HG03135 (cell line): ENCODE results near the gene TLE6.
"Not testable (repeated sequence)": the region's sequence is repeated elsewhere in the genome, so short reads cannot be mapped to it uniquely, and the experiment has no call there.

Experiments used
- ATAC-seq: cut with Tn5 transposase; IDR thresholded peaks from one replicate; pipeline ENCODE4 v1.9.1; 2021; ENCODE audit warnings: mild to moderate bottlenecking, moderate library complexity; ENCODE audit not compliant: unreplicated experiment

TLE6 gene

DNA sequence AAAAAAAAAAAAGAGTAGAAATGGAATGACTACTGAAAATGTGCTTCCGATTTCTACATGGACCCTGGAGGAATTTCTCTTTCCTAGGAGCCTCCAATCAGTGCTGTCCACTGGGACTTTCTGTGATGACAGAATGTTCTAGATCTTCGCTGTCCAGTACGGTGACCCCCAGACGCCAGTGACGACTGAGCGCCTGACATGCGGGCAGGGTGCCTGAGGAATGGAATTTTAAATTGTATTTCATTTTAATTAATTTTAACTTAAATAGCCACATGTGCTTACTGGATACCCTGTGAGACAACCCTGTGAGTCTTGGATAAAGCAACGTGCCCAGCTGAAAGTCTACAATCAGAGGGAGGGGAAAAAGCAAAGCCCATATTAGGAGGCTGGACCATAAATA is 4.1 kb upstream of the TLE6 start:
- no peak for ATAC-seq

DNA sequence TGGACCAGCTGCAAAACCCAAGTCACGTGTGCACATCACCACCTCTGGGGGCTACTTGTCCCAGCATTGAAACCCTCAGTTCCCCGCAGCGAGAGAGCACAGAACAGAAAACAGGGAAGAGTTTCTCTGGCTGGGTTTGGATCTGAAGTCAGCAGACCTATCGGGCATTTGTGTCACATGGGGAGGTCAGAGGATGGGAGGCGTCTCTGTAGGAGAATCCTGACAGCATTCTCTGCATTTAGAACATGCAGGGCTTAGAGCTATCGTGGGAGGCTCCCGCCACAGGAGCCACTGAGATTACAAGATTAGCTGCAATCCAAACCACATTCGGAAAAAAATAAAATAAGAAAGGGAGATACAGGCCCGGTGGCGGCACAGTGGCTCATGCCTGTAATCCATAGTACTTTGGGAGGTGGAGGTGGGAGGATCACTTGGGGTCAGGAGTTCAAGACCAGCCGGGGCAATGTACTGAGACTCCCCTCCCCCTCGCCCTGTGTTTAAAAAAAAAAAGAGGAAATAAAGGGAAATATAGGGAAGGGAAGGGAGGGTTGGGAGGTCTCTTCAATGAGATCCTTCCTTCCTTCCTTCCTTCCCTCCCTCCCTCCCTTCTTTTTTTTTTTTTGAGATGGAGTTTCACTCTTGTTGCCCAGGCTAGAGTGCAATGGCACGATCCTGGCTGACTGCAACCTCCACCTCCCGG is 2.9 kb upstream of the TLE6 start:
- no peak for ATAC-seq

DNA sequence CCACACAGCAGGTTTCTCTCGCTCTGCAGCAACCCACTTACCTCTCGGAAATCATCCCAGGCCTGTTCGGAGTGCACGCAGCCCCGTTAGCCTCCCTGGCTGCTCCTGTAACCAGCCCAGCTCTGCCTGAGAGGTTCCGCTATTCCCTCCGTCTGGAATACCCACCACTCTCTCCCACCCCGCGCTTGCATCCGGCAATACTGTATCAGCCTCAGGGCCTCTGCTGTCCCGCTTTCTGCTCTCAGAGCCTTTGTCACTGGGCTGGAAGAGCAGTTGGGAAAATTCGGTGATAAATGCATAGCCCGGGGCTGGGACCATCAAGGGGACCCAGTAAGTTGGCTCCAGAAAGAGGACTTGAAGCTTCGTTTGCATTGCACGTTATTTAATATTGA is 759 bp upstream of the TLE6 start:
- no peak for ATAC-seq

DNA sequence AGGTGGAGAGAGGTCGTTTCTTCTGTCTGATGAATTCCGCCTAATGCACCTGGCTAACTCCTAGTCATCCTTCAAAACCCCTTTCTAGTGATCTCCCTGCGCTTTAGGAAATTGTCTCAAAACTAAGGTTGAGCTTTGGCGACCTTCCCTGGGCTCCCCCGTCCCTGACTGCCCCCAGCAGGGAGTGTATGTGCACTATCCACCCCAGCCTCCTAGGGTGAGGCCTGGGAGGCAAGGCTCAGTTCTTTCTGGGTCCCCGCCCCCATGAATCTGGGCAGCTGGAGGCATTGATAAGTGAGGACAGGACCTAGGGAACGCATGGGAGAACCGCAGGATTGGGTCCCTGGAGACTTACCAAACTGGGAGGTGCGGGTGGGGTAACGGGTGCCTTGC is 378 bp downstream of the TLE6 start:
- no peak for ATAC-seq

DNA sequence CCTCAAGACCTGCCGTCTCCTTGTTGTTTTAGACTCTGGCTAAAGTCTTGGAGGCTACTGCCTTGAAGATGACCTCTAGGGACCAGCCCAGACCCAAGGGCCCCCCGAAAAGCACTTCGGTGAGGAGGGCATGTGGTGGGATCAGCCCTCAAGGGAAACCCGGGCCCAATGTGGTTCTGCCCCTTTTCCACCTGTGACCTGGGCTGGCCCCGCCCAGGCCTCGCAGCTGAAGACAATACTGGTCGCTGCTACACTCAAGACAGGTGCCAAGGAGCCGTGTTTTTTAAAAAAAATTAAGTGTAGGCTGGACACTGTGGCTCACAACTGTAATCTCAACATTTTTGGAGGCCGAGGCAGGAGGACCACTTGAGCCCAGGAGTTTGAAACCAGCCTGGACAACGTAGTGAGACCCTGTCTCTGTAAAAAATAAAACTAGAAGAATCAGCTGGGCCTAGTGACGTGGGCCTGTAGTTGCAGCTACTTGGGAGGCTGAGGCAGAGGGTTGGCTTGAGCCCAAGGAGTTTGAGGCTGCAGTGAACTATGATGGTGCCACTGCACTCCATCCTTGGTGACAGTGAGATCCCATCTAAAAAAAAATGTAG is 903 bp downstream of the TLE6 start:
- ATAC-seq, result no peak

DNA sequence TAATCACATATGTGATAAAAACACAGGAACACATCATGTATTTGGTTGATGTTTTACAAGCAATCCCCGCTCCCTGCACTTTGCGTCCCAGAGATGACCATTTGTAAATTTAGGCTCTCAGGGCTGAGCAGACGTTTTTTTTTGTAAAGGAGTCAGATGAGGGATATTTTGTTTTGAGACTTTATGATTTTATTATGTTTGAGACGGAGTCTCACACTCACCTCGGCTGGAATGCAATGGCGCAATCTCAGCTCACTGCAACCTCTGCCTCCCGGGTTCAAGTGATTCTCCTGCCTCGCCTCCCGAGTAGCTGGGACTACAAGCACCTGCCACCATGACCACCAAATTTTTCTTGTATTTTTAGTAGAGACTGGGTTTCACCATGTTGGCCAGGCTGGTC is 1.4 kb downstream of the TLE6 start:
- no peak for ATAC-seq

DNA sequence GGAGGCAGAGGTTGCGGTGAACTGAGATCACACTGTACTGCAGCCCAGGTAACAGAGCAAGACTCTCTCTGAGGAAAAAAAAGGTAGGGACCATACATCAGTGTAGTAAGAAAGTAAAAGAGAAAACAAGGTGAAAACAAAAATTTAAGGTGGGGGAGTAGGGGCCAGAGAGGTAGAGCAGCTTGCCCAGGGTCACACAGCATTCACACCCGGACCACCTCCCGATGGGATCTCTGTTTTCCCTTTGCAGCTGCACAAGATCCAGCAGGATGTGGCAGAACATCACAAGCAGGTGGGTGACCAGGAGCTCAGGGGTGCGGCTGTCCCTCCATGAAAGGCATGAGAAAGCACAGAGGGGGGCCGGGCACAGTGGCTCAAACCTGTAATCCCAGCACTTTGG is 4.5 kb downstream of the TLE6 start:
- no peak for ATAC-seq

DNA sequence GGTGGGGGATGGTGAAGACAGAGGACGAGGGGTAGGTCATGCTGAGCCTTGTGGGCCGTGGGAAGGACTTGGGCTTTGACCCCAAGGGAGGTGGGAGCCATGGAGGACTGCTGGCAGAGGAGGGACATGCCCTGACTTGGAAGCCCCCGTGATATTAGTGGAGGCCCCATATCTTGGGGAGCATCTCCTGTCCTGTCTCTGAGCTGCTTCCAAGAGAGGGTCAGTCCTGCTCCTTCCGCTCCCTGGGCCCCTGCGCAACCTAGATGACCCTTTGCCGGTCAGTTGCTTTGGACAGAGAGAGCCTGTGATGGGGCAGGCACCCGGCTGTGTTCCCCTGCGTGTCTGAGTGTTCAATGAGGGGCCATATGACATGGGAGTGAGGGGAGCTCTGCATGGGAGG is 5.2 kb downstream of the TLE6 start:
- no peak for ATAC-seq

DNA sequence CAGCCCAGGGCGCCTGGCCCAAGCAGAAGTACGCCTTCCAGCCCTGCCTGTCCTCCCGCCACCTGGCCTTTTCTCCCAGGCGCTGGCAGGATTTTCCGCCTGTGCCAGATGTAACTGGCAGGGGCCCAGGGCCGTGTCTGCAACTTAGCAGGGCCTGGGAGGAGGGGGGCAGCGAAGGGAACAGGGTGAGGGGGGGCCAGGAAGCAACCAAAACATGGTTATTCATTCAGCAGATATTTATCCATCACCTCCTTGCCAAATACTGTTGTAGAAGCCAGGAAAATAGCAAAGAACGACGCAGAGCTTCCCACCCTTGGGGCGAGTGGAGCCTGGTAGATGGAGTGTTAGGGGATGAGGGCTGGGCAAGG is 5.6 kb downstream of the TLE6 start:
- no peak for ATAC-seq

DNA sequence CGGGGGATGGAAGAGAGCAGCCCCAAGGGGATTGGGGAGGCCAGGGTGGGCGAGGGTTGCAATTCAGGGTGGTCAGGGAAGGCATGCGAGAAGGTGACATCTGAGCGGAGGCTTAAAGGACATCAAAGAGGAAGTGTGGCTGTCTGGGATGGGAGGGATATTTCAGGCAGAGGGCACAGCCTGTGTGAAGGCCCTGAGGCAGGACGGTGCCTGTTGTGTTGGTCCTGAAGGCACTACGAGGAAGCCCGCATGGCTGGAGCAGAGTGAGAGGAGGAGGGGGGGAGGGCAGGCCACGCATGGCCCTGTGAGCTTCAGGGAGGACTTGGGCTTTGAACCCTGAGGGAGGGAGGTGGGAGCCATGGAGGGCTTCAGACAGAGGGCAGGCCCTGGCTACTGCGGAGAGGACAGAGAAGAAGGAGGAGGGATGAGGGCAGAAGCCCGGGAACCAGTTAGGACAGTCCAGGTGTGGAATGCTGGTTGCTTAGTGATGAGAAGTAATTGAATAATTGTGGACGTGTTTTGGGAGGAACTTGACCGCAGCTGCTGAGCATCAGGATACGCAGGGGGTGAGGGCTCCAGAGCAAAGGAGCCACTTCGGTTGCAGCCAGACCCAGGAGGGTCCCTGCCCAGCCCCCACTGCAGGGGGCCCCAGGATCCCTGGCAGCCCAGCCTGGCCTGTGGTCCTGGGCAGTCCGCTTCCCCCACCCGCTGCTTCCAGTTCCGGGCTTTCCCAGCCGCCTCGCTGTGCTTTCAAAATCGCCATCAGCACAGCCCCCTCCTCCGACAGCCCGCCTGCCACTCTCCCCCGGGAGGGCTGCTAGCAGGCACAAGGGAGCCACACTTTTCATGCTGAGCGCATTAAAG is 6.2 kb downstream of the TLE6 start:
- ATAC-seq, result no peak

DNA sequence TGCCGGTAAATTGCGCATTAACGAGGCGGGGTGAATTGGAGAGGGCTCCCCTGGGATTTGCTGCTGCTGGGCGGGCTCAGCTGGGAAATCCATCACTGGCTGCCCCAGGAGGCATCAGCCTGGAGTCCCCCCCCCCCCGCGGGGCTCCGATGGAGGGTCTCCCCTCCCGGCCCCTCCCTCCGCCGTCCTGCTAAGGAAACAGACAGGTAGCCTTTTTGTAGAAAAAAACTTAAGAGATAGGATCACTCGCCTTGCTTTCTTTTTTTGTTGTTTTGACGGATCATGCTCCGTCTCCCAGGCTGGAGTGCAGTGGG is 6.8 kb downstream of the TLE6 start:
- no peak for ATAC-seq

DNA sequence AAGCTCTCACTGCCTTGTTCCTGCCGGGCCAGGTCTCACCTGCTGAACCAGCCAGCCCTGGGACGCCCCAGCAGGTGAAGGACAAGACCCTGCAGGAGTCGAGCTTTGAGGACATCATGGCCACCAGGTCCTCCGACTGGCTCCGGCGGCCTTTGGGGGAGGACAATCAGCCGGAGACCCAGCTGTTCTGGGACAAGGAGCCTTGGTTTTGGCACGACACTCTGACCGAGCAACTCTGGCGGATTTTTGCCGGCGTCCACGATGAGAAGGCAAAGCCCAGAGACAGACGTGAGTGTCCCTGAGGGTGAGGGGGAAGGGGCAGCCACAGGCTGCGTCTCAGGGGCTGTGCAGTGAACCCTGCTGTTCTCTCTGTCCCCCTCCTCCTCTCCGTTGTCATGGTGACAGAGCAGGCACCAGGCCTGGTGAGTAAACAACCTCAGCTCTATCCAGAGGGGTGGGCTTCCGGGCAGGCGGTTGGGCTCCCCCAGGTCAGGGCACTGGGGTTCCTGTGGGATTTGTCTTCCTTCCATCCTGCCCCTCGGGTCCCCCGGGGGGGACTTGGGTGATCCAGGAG is 9.7 kb downstream of the TLE6 start:
- ATAC-seq, result no peak

DNA sequence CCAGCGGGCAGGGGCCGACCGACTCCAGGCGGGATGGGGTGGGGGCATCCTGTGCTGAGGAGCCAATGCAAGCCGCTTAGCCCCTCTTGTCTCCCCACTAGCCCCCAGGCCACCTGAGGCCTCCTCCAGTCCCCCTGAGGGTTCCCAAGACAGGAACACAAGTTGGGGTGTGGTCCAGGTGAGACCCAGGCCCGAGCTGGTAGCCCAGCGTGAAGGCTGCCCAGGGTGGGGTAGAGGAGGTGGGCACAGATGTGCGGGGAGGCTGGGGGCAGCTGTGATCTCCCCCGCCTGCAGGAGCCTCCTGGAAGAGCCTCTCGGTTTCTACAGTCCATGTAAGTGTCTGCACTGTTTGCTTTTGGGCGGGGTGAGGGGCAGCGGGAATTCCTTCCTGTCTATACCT is 10.4 kb downstream of the TLE6 start:
- no peak for ATAC-seq

DNA sequence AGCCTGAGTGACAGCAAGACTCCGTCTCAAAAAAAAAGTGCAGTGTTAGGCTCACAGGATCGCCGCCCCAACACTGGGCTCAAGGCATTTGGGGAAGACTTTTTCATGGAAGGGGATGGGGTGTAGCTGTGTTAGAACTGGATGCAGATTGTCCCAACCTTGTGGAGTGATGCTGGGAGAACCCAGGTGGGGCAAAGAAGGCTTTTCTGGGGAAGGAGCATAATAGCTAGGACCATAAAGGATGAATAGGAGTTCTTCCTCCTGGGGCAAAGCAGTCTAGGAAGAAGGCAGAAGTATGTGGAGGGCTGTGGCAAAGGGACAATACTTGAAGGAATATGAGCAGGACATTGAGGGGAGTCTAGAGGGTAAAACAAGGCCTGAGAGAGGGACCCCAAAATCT is 11.2 kb downstream of the TLE6 start:
- no peak for ATAC-seq

DNA sequence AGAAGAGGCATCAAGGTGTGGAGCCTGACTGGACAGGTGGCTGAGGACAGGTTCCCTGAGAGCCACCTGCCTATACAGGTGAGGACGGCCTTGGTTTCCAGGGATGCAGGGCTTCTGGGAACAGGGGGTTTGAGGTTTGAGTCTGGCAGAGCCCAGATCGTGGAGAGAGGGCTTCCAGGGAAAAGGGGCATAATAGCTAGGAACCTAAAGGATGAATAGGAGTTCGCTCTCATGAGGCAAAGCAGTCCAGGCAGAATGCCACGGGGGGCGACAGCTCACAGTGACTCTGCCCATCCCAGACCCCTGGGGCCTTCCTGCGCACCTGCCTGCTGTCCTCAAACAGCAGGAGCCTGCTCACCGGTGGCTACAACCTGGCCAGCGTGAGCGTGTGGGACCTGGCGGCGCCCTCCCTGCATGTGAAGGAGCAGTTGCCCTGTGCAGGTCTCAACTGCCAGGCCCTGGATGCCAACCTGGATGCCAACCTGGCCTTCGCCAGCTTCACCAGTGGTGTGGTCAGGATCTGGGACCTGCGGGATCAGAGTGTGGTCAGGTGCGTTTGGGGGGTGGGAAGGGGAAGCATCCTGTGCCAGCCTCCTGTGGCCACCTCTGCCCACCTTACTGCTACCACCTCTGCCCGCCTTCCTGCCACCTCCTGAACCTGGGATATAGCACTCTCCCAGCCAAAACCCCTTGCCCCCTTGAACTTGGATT is 12.0 kb downstream of the TLE6 start:
- ATAC-seq, result no peak

DNA sequence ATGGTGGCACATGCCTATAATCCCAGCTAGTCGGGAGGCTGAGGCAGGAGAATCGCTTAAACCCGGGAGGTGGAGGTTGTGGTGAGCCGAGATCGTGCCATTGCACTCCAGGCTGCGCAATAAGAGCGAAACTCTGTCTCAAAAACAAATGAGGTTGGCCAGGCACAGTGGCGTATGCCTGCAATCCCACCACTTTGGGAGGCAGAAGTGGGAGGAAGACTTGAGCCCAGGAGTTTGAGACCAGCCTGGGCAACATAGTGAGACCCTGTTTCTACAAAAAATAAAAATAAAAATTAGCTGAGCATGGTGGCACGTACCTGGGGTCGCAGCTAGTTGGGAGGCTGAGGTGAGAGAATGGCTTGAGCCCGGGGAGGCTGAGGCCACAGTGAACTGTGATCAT is 15.0 kb downstream of the TLE6 start:
- ATAC-seq, result not testable (repeated sequence)

DNA sequence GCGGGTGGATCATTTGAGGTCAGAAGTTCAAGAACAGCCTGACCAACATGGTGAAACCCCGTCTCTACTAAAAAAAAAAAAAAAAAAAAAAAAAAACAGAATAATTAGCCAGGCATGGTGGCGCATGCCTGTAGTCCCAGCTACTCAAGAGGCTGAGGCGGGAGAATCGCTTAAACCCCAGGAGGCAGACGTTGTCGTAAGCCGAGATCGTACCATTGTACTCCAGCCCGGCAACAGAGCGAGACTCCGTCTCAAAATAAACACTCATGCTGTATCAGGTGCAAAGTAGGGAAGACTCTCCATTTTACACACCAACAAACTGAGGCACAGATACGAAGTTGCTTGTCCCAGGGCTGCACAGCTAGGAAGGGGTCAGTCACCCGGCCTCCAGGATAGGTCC is 15.6 kb downstream of the TLE6 start:
- ATAC-seq, result no peak

DNA sequence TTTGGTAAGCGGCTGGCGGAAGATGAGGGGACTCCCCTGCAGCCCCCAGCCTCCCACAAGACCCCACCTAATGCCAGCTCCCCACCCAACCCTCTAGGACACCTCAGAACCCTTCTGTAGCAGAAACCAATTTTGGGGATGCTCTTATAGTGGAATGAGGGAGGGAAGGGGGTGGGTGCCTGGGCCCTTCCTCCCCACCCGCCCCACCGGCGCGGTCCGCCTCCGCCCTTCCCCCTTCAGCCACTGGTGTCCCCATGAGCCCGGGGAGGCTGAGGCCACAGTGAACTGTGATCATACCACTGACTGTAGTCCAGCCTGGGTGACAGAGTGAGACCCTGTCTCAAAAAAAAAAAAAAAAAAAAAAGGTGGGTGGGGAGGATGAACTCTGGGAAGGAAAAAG is 16.2 kb downstream of the TLE6 start:
- no peak for ATAC-seq

DNA sequence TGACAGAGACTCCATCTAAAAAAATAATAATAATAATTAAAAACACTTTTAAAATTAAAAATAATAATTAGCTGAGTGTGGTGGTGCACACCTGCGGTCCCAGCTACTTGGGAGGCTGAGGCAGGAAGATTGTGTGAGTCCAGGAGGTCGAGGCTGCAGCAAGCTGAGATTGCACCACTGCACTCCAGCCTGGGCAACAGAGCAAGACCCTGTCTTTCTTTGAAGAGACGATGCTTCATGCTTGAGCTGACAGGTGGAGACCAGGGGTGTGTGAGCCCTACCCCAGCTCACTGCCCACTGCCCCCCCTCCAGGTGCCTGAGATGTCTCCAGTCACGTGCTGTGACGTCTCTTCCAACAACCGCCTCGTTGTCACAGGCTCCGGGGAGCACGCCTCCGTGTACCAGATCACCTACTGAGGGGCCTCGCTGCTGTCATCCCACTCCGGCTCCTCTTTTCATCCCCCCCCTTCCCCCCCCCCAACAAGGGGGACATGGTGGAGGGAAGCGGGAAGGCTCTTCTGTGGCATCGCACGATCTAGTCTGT is 17.3 kb downstream of the TLE6 start:
- no peak for ATAC-seq

DNA sequence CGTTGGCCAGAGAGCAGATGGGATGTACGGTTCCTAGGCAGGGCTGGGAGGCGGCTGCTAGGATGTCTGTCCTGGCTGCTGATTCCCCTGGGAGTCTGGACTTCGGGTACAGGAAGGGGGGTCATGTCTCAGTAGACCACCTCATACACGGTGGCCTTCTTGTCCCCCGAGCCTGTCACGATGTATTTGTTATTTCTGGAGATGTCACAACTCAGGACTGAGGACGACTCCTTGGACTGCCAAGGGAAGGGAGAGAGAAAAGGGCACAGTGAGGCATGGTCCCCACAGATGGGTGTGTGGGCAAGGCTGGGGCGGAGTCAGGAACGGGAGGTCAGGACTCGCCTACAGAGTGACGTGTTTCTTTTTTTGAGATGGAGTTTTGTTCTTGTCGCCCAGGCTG is 20.4 kb downstream of the TLE6 start:
- ATAC-seq, result no peak

DNA sequence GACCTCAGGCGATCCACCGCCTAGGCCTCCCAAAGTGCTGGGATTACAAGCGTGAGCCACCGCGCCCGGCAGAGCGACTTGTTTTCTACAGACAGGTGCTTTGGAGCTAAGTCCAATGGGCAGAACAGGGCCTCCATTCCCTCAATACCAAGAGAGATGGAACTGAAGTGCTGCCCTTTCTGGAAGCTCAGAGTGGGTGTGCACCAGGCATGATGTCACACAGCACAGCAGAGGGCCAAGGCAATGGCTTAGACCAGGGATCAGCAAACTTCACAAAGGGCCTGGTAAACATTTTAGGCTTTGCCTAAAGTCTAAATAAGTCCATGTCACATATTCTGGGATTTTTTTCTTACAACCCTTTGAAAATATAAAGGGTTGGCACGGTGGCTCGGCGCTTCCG is 21.3 kb downstream of the TLE6 start:
- ATAC-seq, result no peak
